Measurements from ENCODE around the gene PAAF1.
"Not testable (repeated sequence)": the region's sequence is repeated elsewhere in the genome, so short reads cannot be mapped to it uniquely, and the experiment has no call there.

Gene PAAF1

GRCh38 chr11:73866586-73866996 lies 10.2 kb upstream of the PAAF1 start:
- no peak for DNase-seq (ENCODE audit: low read depth)
- no peak for TF ChIP-seq CTCF (IDR thresholded peaks at IDR 0.05; ENCODE audit: low read depth, low read length, missing control alignments)

GRCh38 chr11:73869332-73869949 lies 7.4 kb upstream of the PAAF1 start:
- DNase-seq (ENCODE audit: low read depth): no peak
- TF ChIP-seq CTCF (IDR thresholded peaks at IDR 0.05; ENCODE audit: low read depth, low read length, missing control alignments): no peak
- H3K4me3 ChIP-seq (ENCODE audit: low read depth, low read length): no peak overlapping the region

More at GRCh38 chr11:73866586-73866996, 10.2 kb upstream of the PAAF1 start:
- no peak overlapping the region for H3K4me3 ChIP-seq (ENCODE audit: low read depth, low read length)

GRCh38 chr11:73870261-73870660 lies 6.5 kb upstream of the PAAF1 start:
- no peak for DNase-seq (ENCODE audit: low read depth)
- TF ChIP-seq CTCF (IDR thresholded peaks at IDR 0.05; ENCODE audit: low read depth, low read length, missing control alignments): no peak
- no peak overlapping the region for H3K4me3 ChIP-seq (ENCODE audit: low read depth, low read length)

GRCh38 chr11:73872749-73873357 lies 3.9 kb upstream of the PAAF1 start:
- TF ChIP-seq CTCF (IDR thresholded peaks at IDR 0.05; ENCODE audit: low read depth, low read length, missing control alignments): no peak
- no peak overlapping the region for H3K4me3 ChIP-seq (ENCODE audit: low read depth, low read length)
- no peak for DNase-seq (ENCODE audit: low read depth)

GRCh38 chr11:73875380-73875779 lies 1.4 kb upstream of the PAAF1 start:
- peak overlapping the region; percentile 97 for H3K4me3 ChIP-seq (ENCODE audit: low read depth, low read length)
- DNase-seq (ENCODE audit: low read depth): no peak
- TF ChIP-seq CTCF (IDR thresholded peaks at IDR 0.05; ENCODE audit: low read depth, low read length, missing control alignments): no peak

- no peak for DNase-seq (ENCODE audit: low read depth)
- H3K4me3 ChIP-seq (ENCODE audit: low read depth, low read length): peak overlapping the region; percentile 97
- no peak for TF ChIP-seq CTCF (IDR thresholded peaks at IDR 0.05; ENCODE audit: low read depth, low read length, missing control alignments)
Measured at GRCh38 chr11:73875840-73876239, 959 bp upstream of the PAAF1 start.

- no peak for DNase-seq (ENCODE audit: low read depth)
- no peak for TF ChIP-seq CTCF (IDR thresholded peaks at IDR 0.05; ENCODE audit: low read depth, low read length, missing control alignments)
- no peak overlapping the region for H3K4me3 ChIP-seq (ENCODE audit: low read depth, low read length)
Measured at GRCh38 chr11:73878771-73879170, 2.0 kb downstream of the PAAF1 start.

GRCh38 chr11:73880449-73880848 lies 3.6 kb downstream of the PAAF1 start:
- DNase-seq (ENCODE audit: low read depth); H3K4me3 ChIP-seq (ENCODE audit: low read depth, low read length): not testable (repeated sequence)
